ENCODE measurements around the gene CHST14.

CHST14 gene

GRCh38 chr15:40437752-40438687, 32.8 kb upstream of the CHST14 start:
- ATAC-seq = no peak
- Mint-ChIP-seq H3K27me3 (peaks cover 41% of the 10 kb centered on the region), H3K4me3 (no peak overlapping the region), H3K27ac (no peak overlapping the region), H3K36me3 (ENCODE audit: low read depth) (no peaks in the 10 kb centered on the region), H3K4me1 (peaks cover 35% of the 10 kb centered on the region), H3K9me3 (no peaks in the 10 kb centered on the region)
- DNase-seq = no peak

- no peak overlapping the region for H3K4me3 Mint-ChIP-seq
These were observed 32.1 kb upstream of the CHST14 start for GRCh38 chr15:40438712-40439111.

GRCh38 chr15:40439461-40439959, 31.3 kb upstream of the CHST14 start:
- peaks cover 41% of the 10 kb centered on the region for H3K27me3 Mint-ChIP-seq
- H3K9me3 Mint-ChIP-seq = no peaks in the 10 kb centered on the region
- DNase-seq = no peak
- peak overlapping the region; percentile 87 for H3K27ac Mint-ChIP-seq
- peak overlapping the region; percentile 84 for H3K4me3 Mint-ChIP-seq
- no peak for ATAC-seq
- H3K4me1 Mint-ChIP-seq = peaks cover 50% of the 10 kb centered on the region
- H3K36me3 Mint-ChIP-seq (ENCODE audit: low read depth) = no peaks in the 10 kb centered on the region

More at GRCh38 chr15:40438712-40439111, 32.1 kb upstream of the CHST14 start:
- ATAC-seq (no peak), DNase-seq (no peak)
- no peak overlapping the region for H3K27ac Mint-ChIP-seq
- no peaks in the 10 kb centered on the region for H3K36me3 Mint-ChIP-seq (ENCODE audit: low read depth)
- H3K4me1 Mint-ChIP-seq = peaks cover 42% of the 10 kb centered on the region
- peaks cover 41% of the 10 kb centered on the region for H3K27me3 Mint-ChIP-seq
- H3K9me3 Mint-ChIP-seq = no peaks in the 10 kb centered on the region

GRCh38 chr15:40439960-40440742, 30.6 kb upstream of the CHST14 start:
- Mint-ChIP-seq H3K4me1 (peaks cover 57% of the 10 kb centered on the region), H3K9me3 (no peaks in the 10 kb centered on the region), H3K36me3 (ENCODE audit: low read depth) (no peaks in the 10 kb centered on the region), H3K27me3 (peaks cover 36% of the 10 kb centered on the region), H3K27ac (peak overlapping the region; percentile 87), H3K4me3 (peak overlapping the region; percentile 84)
- ATAC-seq (no peak), DNase-seq (peak; percentile 44)

- DNase-seq (peak; percentile 98), ATAC-seq (peak; percentile 92)
- H3K9me3 Mint-ChIP-seq = no peaks in the 10 kb centered on the region
- peaks cover 58% of the 10 kb centered on the region for H3K4me1 Mint-ChIP-seq
- H3K4me3 Mint-ChIP-seq = peak within 1 kb of the TSS; percentile 84
- H3K36me3 Mint-ChIP-seq (ENCODE audit: low read depth) = peaks cover 2% of the 10 kb centered on the region
- H3K27me3 Mint-ChIP-seq = peaks cover 31% of the 10 kb centered on the region
- H3K27ac Mint-ChIP-seq = peak within 1 kb of the TSS; percentile 87
These were observed 29.8 kb upstream of the CHST14 start, which contains the start of gene BAHD1 for GRCh38 chr15:40440743-40441564. Gene BAHD1, plus strand, starts transcription at chr15:40440953. Its CDS starts 17,512 bp downstream, at chr15:40458465.

- Mint-ChIP-seq H3K9me3 (no peaks in the 10 kb centered on the region), H3K36me3 (ENCODE audit: low read depth) (peaks cover 2% of the 10 kb centered on the region), H3K4me3 (peak overlapping the region; percentile 81), H3K27ac (peak overlapping the region; percentile 62), H3K27me3 (peaks cover 27% of the 10 kb centered on the region), H3K4me1 (peaks cover 52% of the 10 kb centered on the region)
- ATAC-seq (no peak), DNase-seq (peak; percentile 34)
These were observed 28.9 kb upstream of the CHST14 start for GRCh38 chr15:40441565-40442531.

GRCh38 chr15:40443255-40443654, 27.5 kb upstream of the CHST14 start:
- DNase-seq = no peak
- Mint-ChIP-seq H3K4me1 (peaks cover 46% of the 10 kb centered on the region), H3K27me3 (peaks cover 18% of the 10 kb centered on the region), H3K4me3 (peak overlapping the region; percentile 81), H3K36me3 (ENCODE audit: low read depth) (peaks cover 2% of the 10 kb centered on the region), H3K9me3 (no peaks in the 10 kb centered on the region), H3K27ac (no peak overlapping the region)
- no peak for ATAC-seq

- DNase-seq (no peak), ATAC-seq (no peak)
- Mint-ChIP-seq H3K27ac (no peak overlapping the region), H3K4me1 (peaks cover 46% of the 10 kb centered on the region), H3K9me3 (no peaks in the 10 kb centered on the region), H3K36me3 (ENCODE audit: low read depth) (peaks cover 2% of the 10 kb centered on the region), H3K4me3 (peak overlapping the region; percentile 15), H3K27me3 (peaks cover 12% of the 10 kb centered on the region)
These were observed 26.9 kb upstream of the CHST14 start for GRCh38 chr15:40443846-40444245.

- Mint-ChIP-seq H3K27ac (no peak overlapping the region), H3K4me3 (no peak overlapping the region), H3K36me3 (ENCODE audit: low read depth) (peaks cover 2% of the 10 kb centered on the region), H3K27me3 (peaks cover 5% of the 10 kb centered on the region), H3K9me3 (no peaks in the 10 kb centered on the region), H3K4me1 (peaks cover 48% of the 10 kb centered on the region)
- no peak for DNase-seq
- no peak for ATAC-seq
These were observed 26.0 kb upstream of the CHST14 start for GRCh38 chr15:40444736-40445135.

- Mint-ChIP-seq H3K27ac (no peak overlapping the region), H3K4me3 (no peak overlapping the region), H3K4me1 (peaks cover 50% of the 10 kb centered on the region), H3K36me3 (ENCODE audit: low read depth) (peaks cover 2% of the 10 kb centered on the region), H3K9me3 (no peaks in the 10 kb centered on the region), H3K27me3 (no peaks in the 10 kb centered on the region)
- ATAC-seq (no peak), DNase-seq (no peak)
These were observed 25.3 kb upstream of the CHST14 start for GRCh38 chr15:40445421-40445922.

- peaks cover 2% of the 10 kb centered on the region for H3K36me3 Mint-ChIP-seq (ENCODE audit: low read depth)
- no peak overlapping the region for H3K4me3 Mint-ChIP-seq
- no peaks in the 10 kb centered on the region for H3K27me3 Mint-ChIP-seq
- no peak overlapping the region for H3K27ac Mint-ChIP-seq
- DNase-seq = no peak
- H3K9me3 Mint-ChIP-seq = no peaks in the 10 kb centered on the region
- H3K4me1 Mint-ChIP-seq = peaks cover 55% of the 10 kb centered on the region
- ATAC-seq = no peak
These were observed 24.6 kb upstream of the CHST14 start for GRCh38 chr15:40446144-40446543.

- H3K27ac Mint-ChIP-seq = no peak overlapping the region
These were observed 22.4 kb upstream of the CHST14 start for GRCh38 chr15:40448354-40448753.

GRCh38 chr15:40449275-40449674, 21.5 kb upstream of the CHST14 start:
- Mint-ChIP-seq H3K36me3 (ENCODE audit: low read depth) (peaks cover 2% of the 10 kb centered on the region), H3K4me3 (no peak overlapping the region), H3K9me3 (no peaks in the 10 kb centered on the region), H3K27ac (peak overlapping the region; percentile 22), H3K27me3 (no peaks in the 10 kb centered on the region), H3K4me1 (peaks cover 66% of the 10 kb centered on the region)
- no peak for DNase-seq
- ATAC-seq = no peak

More at GRCh38 chr15:40448354-40448753, 22.4 kb upstream of the CHST14 start:
- ATAC-seq (no peak), DNase-seq (no peak)
- H3K4me3 Mint-ChIP-seq = no peak overlapping the region
- H3K9me3 Mint-ChIP-seq = no peaks in the 10 kb centered on the region
- H3K36me3 Mint-ChIP-seq (ENCODE audit: low read depth) = peaks cover 2% of the 10 kb centered on the region
- H3K4me1 Mint-ChIP-seq = peaks cover 66% of the 10 kb centered on the region
- no peaks in the 10 kb centered on the region for H3K27me3 Mint-ChIP-seq
